ENCODE data around the gene TLNRD1. TPM values are rescaled to one million over a fixed set of nuclear protein-coding genes. Genes with fewer than 3 reads are reported as not detected.

Gene TLNRD1
- total RNA-seq, 1 experiment from 2014 or later, result 14.9 TPM

- intact Hi-C loops (cut with micrococcal nuclease; ENCODE audit: unreplicated experiment), result no loop called here
- H3K79me2 ChIP-seq (ENCODE audit: low read depth), result peaks cover 64% of the 10 kb centered on the region
- H2AFZ ChIP-seq, result no peak overlapping the region
- DNase-seq, result peak in 1 of 2 experiments; percentile 44
- peaks cover 14% of the 10 kb centered on the region for H4K20me1 ChIP-seq (ENCODE audit: insufficient read depth)
- peaks cover 13% of the 10 kb centered on the region for H3K4me1 ChIP-seq (replicated peaks; ENCODE audit: insufficient read depth)
- no peaks in the 10 kb centered on the region for H3K9me3 ChIP-seq (ENCODE audit: insufficient read depth, low read depth)
- ChIA-PET CTCF (no interaction called here), POLR2A (ENCODE audit: unreplicated experiment) (no interaction called here)
- H3K27ac ChIP-seq, result no peak overlapping the region
- H3K36me3 ChIP-seq (ENCODE audit: low read depth), result no peaks in the 10 kb centered on the region
- no peak overlapping the region for H3K4me3 ChIP-seq
- BruUV-seq (replicated peaks), result no TSS peak
- TF ChIP-seq CTCF (conservative IDR thresholded peaks at IDR 0.05) (no peak), EZH2 (IDR thresholded peaks at IDR 0.05; ENCODE audit: low read depth) (no peak)
- no peaks in the 10 kb centered on the region for H3K27me3 ChIP-seq (ENCODE audit: insufficient read depth, low read depth)
- no peaks in the 10 kb centered on the region; the same call in 1 of the 2 replicates for H3F3A ChIP-seq (ENCODE audit: insufficient read depth, low read depth)
- H3K4me2 ChIP-seq, result no peak overlapping the region
- no peaks in the 10 kb centered on the region for H3K9me2 ChIP-seq (ENCODE audit: insufficient read depth)
These were observed 7.6 kb downstream of the TLNRD1 start for GRCh38 chr15:81008312-81008711.

GRCh38 chr15:81010086-81010485 lies 9.4 kb downstream of the TLNRD1 start:
- no peak overlapping the region for H3K4me2 ChIP-seq
- no peaks in the 10 kb centered on the region for H3K9me3 ChIP-seq (ENCODE audit: insufficient read depth, low read depth)
- no peaks in the 10 kb centered on the region for H3K9me2 ChIP-seq (ENCODE audit: insufficient read depth)
- H3K36me3 ChIP-seq (ENCODE audit: low read depth), result no peaks in the 10 kb centered on the region
- no peak overlapping the region for H3K4me3 ChIP-seq
- no TSS peak for BruUV-seq (replicated peaks)
- no peaks in the 10 kb centered on the region for H3K27me3 ChIP-seq (ENCODE audit: insufficient read depth, low read depth)
- no peaks in the 10 kb centered on the region; the same call in 1 of the 2 replicates for H3F3A ChIP-seq (ENCODE audit: insufficient read depth, low read depth)
- peaks cover 46% of the 10 kb centered on the region for H3K79me2 ChIP-seq (ENCODE audit: low read depth)
- H3K27ac ChIP-seq, result no peak overlapping the region
- ChIA-PET CTCF (no interaction called here), POLR2A (ENCODE audit: unreplicated experiment) (no interaction called here)
- intact Hi-C loops (cut with micrococcal nuclease; ENCODE audit: unreplicated experiment), result no loop called here
- H4K20me1 ChIP-seq (ENCODE audit: insufficient read depth), result peaks cover 14% of the 10 kb centered on the region
- TF ChIP-seq EZH2 (IDR thresholded peaks at IDR 0.05; ENCODE audit: low read depth) (no peak), CTCF (conservative IDR thresholded peaks at IDR 0.05) (no peak)
- no peak overlapping the region for H2AFZ ChIP-seq
- DNase-seq, result no peak
- H3K4me1 ChIP-seq (replicated peaks; ENCODE audit: insufficient read depth), result no peaks in the 10 kb centered on the region; the same call in 1 of the 2 replicates

GRCh38 chr15:81011593-81011992 lies 10.9 kb downstream of the TLNRD1 start:
- Histone ChIP-seq H3K4me1 (replicated peaks; ENCODE audit: insufficient read depth) (no peaks in the 10 kb centered on the region), H3K9me3 (ENCODE audit: insufficient read depth, low read depth) (no peaks in the 10 kb centered on the region), H3K4me2 (no peak overlapping the region), H2AFZ (no peak overlapping the region), H3K36me3 (ENCODE audit: low read depth) (no peaks in the 10 kb centered on the region), H3K9me2 (ENCODE audit: insufficient read depth) (no peaks in the 10 kb centered on the region), H3K4me3 (no peak overlapping the region), H3K27ac (no peak overlapping the region), H4K20me1 (ENCODE audit: insufficient read depth) (peaks cover 14% of the 10 kb centered on the region), H3K27me3 (ENCODE audit: insufficient read depth, low read depth) (no peaks in the 10 kb centered on the region), H3K79me2 (ENCODE audit: low read depth) (peaks cover 33% of the 10 kb centered on the region), H3F3A (ENCODE audit: insufficient read depth, low read depth) (no peaks in the 10 kb centered on the region; the same call in 1 of the 2 replicates)
- DNase-seq, result no peak
- intact Hi-C loops (cut with micrococcal nuclease; ENCODE audit: unreplicated experiment), result no loop called here
- ChIA-PET CTCF (no interaction called here), POLR2A (ENCODE audit: unreplicated experiment) (no interaction called here)
- no TSS peak for BruUV-seq (replicated peaks)
- TF ChIP-seq CTCF (conservative IDR thresholded peaks at IDR 0.05), result no peak
- no peak for TF ChIP-seq EZH2 (IDR thresholded peaks at IDR 0.05; ENCODE audit: low read depth)

Measured in PC-9 (cell line).